ENCODE measurements around the gene NDUFS5.

DNA sequence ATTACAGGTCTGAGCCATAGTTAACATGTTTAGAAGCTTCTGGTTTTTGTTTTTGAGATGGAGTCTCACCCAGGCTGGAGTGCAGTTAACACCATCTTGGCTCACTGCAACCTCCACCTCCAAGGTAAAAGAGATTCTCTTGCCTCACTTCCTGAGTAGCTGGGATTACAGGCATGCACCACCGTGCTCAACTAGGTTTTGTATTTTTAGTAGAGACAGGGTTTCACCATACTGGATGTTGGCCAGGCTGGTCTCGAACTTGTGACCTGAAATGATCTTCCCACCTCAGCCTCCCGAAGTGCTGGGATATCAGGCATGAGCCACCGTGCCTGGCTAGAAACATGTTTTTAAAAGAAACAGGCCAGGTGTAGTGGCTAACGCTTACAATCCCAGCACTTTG is 10.5 kb downstream of the NDUFS5 start:
- TF ChIP-seq POLR2AphosphoS5 (IDR thresholded peaks at IDR 0.05; ENCODE audit: low read depth, low read length), result no peak
- TF ChIP-seq, protein P1, sequence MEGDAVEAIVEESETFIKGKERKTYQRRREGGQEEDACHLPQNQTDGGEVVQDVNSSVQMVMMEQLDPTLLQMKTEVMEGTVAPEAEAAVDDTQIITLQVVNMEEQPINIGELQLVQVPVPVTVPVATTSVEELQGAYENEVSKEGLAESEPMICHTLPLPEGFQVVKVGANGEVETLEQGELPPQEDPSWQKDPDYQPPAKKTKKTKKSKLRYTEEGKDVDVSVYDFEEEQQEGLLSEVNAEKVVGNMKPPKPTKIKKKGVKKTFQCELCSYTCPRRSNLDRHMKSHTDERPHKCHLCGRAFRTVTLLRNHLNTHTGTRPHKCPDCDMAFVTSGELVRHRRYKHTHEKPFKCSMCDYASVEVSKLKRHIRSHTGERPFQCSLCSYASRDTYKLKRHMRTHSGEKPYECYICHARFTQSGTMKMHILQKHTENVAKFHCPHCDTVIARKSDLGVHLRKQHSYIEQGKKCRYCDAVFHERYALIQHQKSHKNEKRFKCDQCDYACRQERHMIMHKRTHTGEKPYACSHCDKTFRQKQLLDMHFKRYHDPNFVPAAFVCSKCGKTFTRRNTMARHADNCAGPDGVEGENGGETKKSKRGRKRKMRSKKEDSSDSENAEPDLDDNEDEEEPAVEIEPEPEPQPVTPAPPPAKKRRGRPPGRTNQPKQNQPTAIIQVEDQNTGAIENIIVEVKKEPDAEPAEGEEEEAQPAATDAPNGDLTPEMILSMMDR (IDR thresholded peaks at IDR 0.05), result no peak
- TF ChIP-seq SIN3A (IDR thresholded peaks at IDR 0.05; ENCODE audit: borderline replicate concordance, insufficient read depth, low read depth, low read length), result no peak
- TF ChIP-seq TCF7L2 (IDR thresholded peaks at IDR 0.05; ENCODE audit: low read depth, low read length), result no peak
- TF ChIP-seq, protein P2, sequence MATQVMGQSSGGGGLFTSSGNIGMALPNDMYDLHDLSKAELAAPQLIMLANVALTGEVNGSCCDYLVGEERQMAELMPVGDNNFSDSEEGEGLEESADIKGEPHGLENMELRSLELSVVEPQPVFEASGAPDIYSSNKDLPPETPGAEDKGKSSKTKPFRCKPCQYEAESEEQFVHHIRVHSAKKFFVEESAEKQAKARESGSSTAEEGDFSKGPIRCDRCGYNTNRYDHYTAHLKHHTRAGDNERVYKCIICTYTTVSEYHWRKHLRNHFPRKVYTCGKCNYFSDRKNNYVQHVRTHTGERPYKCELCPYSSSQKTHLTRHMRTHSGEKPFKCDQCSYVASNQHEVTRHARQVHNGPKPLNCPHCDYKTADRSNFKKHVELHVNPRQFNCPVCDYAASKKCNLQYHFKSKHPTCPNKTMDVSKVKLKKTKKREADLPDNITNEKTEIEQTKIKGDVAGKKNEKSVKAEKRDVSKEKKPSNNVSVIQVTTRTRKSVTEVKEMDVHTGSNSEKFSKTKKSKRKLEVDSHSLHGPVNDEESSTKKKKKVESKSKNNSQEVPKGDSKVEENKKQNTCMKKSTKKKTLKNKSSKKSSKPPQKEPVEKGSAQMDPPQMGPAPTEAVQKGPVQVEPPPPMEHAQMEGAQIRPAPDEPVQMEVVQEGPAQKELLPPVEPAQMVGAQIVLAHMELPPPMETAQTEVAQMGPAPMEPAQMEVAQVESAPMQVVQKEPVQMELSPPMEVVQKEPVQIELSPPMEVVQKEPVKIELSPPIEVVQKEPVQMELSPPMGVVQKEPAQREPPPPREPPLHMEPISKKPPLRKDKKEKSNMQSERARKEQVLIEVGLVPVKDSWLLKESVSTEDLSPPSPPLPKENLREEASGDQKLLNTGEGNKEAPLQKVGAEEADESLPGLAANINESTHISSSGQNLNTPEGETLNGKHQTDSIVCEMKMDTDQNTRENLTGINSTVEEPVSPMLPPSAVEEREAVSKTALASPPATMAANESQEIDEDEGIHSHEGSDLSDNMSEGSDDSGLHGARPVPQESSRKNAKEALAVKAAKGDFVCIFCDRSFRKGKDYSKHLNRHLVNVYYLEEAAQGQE (IDR thresholded peaks at IDR 0.05; ENCODE audit: insufficient read depth in 1 of 2, low read depth in 2 of 2, low read length in 1 of 2), result no peak

Measured in Panc1 (cell line).